GM10266 (cell line): Measurements from ENCODE around the gene PKD2L2.

Experiments
- DNase-seq: peaks from one replicate; pipeline ENCODE4 v3.0.0; 2012; ENCODE audit errors: extremely low spot score
- TF ChIP-seq, protein P1 (sequence below): IDR thresholded peaks from 2 replicates; pipeline ENCODE4 v1.5.1; 2012; ENCODE audit warnings: mild to moderate bottlenecking, low read depth; ENCODE audit not compliant: control insufficient read depth, insufficient read depth; ENCODE audit errors: missing control alignments

Gene PKD2L2

DNA sequence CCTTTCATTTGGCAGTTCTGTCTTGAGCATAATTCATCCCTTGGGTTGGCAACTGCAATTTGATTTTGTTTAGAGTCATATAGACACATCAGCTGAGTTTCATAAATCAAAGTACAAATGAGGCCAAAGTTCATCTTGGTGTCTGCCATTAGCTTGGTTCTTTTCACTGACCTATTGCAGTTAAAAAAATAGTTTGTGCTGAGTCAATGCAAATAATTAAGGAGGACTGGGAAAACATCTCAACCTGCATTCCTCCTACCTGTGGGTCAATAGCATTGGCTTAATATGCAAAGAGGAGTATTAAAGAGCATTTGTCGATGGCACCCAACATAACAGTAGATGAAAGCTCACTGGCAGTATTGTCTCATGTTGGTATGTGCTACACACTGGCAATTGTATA lies 1.6 kb downstream of the PKD2L2 start:
- TF ChIP-seq, protein P1, sequence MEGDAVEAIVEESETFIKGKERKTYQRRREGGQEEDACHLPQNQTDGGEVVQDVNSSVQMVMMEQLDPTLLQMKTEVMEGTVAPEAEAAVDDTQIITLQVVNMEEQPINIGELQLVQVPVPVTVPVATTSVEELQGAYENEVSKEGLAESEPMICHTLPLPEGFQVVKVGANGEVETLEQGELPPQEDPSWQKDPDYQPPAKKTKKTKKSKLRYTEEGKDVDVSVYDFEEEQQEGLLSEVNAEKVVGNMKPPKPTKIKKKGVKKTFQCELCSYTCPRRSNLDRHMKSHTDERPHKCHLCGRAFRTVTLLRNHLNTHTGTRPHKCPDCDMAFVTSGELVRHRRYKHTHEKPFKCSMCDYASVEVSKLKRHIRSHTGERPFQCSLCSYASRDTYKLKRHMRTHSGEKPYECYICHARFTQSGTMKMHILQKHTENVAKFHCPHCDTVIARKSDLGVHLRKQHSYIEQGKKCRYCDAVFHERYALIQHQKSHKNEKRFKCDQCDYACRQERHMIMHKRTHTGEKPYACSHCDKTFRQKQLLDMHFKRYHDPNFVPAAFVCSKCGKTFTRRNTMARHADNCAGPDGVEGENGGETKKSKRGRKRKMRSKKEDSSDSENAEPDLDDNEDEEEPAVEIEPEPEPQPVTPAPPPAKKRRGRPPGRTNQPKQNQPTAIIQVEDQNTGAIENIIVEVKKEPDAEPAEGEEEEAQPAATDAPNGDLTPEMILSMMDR: no peak
- DNase-seq: no peak

DNA sequence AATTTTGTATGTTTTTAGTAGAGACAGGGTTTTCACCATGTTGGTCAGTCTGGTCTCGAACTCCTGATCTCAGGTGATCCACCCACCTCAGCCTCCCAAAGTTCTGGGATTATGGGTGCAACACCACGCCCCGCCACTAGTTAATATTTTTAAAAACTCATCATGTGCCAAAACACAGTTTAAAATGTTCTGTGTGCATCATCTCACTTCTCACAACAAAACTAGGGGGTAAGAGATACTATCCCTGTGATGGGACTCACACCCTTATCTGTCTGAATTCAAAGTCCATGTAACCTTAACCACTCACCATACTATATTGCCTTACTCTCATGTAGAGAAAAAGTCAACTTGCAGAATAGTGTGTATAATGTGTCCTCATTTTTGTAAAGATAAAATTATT lies 2.6 kb downstream of the PKD2L2 start:
- DNase-seq: no peak
- TF ChIP-seq, protein P1: no peak

DNA sequence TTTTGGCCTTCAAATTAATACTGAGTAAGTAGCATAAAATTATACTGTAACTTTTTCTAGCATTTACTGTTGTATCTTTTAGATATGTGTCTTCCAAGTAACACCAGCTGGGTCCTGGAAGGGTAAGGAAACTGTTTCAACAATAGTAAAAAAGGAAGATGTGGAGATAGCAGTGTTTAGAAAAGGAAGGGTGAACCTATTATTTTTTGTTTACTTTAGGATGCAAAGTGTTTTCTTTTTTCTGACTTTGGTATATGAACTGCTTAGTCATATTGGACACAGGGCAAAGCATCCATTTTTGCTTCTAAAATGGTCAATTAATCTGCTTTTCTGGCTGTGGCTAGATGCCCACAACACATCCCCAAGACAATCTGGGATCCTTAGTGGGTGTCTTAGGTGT lies 5.3 kb downstream of the PKD2L2 start:
- no peak for DNase-seq
- TF ChIP-seq, protein P1: no peak

DNA sequence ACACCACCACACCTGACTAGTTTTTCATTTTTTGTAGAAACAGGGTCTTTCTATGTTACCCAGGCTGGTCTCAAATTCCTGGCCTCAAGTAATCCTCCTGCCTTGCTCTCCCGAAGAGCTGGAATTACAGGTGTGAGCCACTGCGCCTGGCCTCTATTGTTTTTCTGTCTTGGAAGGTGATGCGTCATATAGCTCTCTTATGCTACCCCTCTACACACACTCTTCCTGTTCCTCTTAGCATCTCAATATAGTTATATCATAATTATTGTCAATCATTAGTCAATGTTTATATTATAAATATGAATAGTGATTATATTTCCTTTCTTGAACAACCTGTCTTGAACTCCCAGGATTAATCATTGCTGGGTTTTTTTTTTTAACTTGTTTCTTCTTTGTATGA lies 7.3 kb downstream of the PKD2L2 start:
- TF ChIP-seq, protein P1: no peak

DNA sequence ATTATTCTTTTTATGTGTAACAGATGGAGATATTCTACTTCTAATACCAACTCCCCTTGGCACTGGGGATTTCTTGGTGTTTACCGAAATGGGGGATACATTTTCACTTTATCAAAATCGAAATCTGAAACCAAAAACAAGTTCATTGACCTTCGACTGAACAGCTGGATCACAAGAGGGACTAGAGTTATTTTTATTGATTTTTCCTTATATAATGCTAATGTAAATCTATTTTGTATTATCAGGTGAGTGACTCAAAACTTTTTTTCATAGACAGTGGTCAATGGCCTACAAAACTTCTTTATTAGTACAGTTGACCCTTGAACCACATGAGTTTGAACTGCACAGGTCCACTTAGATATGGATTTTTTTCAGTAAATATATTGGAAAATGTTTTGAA lies 10.2 kb downstream of the PKD2L2 start:
- no peak for DNase-seq
- TF ChIP-seq, protein P1: no peak

More for the DNA sequence above, 7.3 kb downstream of the PKD2L2 start:
- DNase-seq: no peak

DNA sequence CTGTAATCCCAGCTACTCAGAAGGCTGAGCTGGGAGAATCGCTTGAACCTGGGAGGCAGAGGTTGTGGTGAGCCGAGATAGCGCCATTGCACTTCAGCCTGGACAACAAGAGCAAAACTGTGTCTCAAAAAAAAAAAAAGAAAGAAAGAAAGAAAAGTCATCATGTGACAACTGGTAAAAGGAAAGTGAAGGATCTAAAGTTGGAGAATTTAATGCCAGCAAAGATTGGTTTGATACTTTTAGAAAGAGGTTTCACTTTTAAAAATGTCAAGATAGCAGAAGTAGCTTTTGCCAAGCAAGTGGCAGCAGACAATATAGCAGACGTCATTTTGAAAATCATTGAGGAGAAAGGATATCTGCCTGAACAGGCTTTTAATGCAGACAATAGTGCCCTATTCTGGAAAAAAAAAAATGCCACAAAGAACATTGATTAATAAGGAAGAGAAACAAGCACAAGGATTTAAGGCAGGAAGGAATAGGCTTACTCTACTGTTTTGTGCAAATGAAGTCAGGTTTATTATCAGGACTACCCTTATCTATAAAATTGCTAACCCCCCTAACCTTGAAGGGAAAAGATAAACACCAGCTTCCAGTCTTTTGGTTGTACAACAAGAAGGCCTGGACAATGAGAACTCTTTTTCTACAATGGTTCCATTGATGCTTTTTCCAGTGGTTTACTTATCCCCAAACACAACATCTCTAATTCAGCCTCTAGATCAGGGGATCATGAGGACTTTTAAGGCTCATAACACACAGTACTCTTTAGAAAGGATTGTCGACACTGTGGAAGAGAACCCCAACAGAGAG lies 12.0 kb downstream of the PKD2L2 start:
- DNase-seq: no peak
- TF ChIP-seq, protein P1: no peak

DNA sequence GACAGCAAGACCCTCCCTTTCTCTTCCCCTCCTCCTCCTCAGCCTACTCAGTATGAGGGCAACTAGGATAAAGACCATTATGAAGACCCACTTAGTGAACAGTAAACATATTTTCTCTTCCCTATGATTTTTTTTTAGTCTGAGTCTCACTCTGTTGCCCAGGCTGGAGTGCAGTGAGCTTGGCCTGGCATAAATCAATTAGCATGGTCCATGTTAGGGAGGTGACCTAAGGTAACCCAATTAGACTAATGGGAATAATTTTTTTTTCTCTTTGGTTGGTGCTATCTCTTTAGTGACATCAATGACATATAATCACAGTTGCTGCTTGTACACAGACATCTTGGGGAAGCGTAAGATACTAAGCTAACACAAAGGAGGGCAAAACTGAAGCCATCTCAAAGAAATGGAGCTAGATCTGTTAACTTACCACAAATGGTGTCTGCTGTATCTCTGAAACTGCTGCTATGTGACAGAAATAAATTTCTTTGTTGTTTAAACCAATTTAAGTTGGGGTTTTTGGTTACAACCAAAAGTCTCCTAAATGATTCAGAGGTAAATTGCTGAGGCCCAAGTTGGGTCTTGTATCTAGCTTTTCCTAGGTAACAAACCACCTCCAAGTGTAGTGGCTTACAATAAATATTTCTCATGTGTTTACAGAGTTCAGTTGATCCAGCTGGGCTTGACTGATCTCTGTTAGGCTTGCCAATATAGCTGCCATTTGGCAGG lies 13.3 kb downstream of the PKD2L2 start:
- TF ChIP-seq, protein P1: no peak
- no peak for DNase-seq
